ENCODE data around the gene STK16. TPM values are rescaled to one million over a fixed set of nuclear protein-coding genes. Genes with fewer than 3 reads are reported as not detected.

STK16 gene
- total and polyA plus RNA-seq, 2 of the 13 experiments (the other 11 are each of a cell fraction or from before 2014, with no cell fraction given), result 28.0 to 50.9 TPM

GRCh38 chr2:219245148-219245898 is at the start of gene STK16, which contains the start of gene GLB1L (continued):
- TF ChIP-seq ZNF280D (CRISPR knock-in tag; IDR thresholded peaks at IDR 0.05), result peak; percentile 91
- TF ChIP-seq IKZF1 (IDR thresholded peaks at IDR 0.05), result no peak

GRCh38 chr2:219197388-219197787 is 47.9 kb upstream of the STK16 start:
- DNase-seq (ENCODE audit: low spot score) (no peak), FAIRE-seq (no peak), ATAC-seq (no peak)
- H3K79me2 ChIP-seq (ENCODE audit: insufficient read depth, low read length), result no peaks in the 10 kb centered on the region
- 90% methylated on average over 1 of the region's 1 CpG for WGBS (ENCODE audit: low lambda C conversion rate)
- no peaks in the 10 kb centered on the region for H3K36me3 ChIP-seq (replicated peaks in 1 of 2; ENCODE audit: control insufficient read depth in 1 of 2, insufficient read depth in 2 of 2, low read length in 2 of 2)
- H4K20me1 ChIP-seq (ENCODE audit: insufficient read depth, low read length), result no peaks in the 10 kb centered on the region
- in situ Hi-C loops (cut with HindIII; ENCODE audit: extremely low pct_ligation_motif_present, low pct_unique_long_range_greater_than_20kb) (no loop called here), intact Hi-C loops (cut with micrococcal nuclease; ENCODE audit: unreplicated experiment) (no loop called here)
- H3K27ac ChIP-seq (ENCODE audit: extremely low read length, insufficient read depth, low read length), result no peak overlapping the region
- TF ChIP-seq EP300 (IDR thresholded peaks at IDR 0.05; ENCODE audit: low read depth in 2 of 2, low read length in 2 of 2), result peak in 1 of 2 experiments; percentile 14; a peak in 1 of 4 replicates
- TF ChIP-seq EP300 (CRISPR knock-in tag; IDR thresholded peaks at IDR 0.05; ENCODE audit: borderline replicate concordance), result no peak
- TF ChIP-seq ZNF430 (CRISPR knock-in tag; IDR thresholded peaks at IDR 0.05), result no peak
- TF ChIP-seq HNRNPK (IDR thresholded peaks at IDR 0.05; ENCODE audit: low read depth, low read length, poor library complexity, severe bottlenecking), result peak; percentile 33
- peak; percentile 62 for TF ChIP-seq CEBPB (IDR thresholded peaks at IDR 0.05; ENCODE audit: borderline replicate concordance, low read depth, low read length)
- peak; percentile 87 for TF ChIP-seq ZNF770 (CRISPR knock-in tag; IDR thresholded peaks at IDR 0.05)
- TF ChIP-seq ZMYM3 (CRISPR knock-in tag; IDR thresholded peaks at IDR 0.05), result 0 out of 2 replicates have a peak, but pooled peaks have one; percentile 15
- ChIA-PET POLR2A (interaction anchor here (2.4 to 10.9 kb wide), 2 partner anchors 10 to 21 kb away, joined by 13 to 102 read pairs; partner anchors contain the start of genes CNPPD1 and ZFAND2B), CTCF (ENCODE audit: low intra/inter-chr PET ratio, low total read pairs) (no interaction called here)
- H3K9ac ChIP-seq (ENCODE audit: insufficient read depth, low read depth, low read length), result no peak overlapping the region
- no peak overlapping the region for H3K4me2 ChIP-seq (ENCODE audit: low read depth, low read length)
- H3K27me3 ChIP-seq (ENCODE audit: control insufficient read depth in 1 of 2, insufficient read depth in 2 of 2, low read length in 2 of 2), result no peaks in the 10 kb centered on the region
- no peak overlapping the region for H2AFZ ChIP-seq (ENCODE audit: low read length)
- no peak overlapping the region for H3K4me3 ChIP-seq (replicated peaks in 1 of 3; ENCODE audit: insufficient read depth in 1 of 3, low read depth in 2 of 3, low read length in 3 of 3)
- H3K9me3 ChIP-seq (ENCODE audit: low read length), result no peaks in the 10 kb centered on the region
- peaks cover 46% of the 10 kb centered on the region for H3K4me1 ChIP-seq (ENCODE audit: insufficient read depth, low read length)
- no TSS peak for BruUV-seq (replicated peaks)
